ENCODE measurements around the gene INPP5E. TPM values are rescaled to one million over a fixed set of nuclear protein-coding genes. Genes with fewer than 3 reads are reported as not detected.

INPP5E gene
- total RNA-seq, 2 experiments from 2014 or later, result 13.9 to 14.8 TPM

DNA sequence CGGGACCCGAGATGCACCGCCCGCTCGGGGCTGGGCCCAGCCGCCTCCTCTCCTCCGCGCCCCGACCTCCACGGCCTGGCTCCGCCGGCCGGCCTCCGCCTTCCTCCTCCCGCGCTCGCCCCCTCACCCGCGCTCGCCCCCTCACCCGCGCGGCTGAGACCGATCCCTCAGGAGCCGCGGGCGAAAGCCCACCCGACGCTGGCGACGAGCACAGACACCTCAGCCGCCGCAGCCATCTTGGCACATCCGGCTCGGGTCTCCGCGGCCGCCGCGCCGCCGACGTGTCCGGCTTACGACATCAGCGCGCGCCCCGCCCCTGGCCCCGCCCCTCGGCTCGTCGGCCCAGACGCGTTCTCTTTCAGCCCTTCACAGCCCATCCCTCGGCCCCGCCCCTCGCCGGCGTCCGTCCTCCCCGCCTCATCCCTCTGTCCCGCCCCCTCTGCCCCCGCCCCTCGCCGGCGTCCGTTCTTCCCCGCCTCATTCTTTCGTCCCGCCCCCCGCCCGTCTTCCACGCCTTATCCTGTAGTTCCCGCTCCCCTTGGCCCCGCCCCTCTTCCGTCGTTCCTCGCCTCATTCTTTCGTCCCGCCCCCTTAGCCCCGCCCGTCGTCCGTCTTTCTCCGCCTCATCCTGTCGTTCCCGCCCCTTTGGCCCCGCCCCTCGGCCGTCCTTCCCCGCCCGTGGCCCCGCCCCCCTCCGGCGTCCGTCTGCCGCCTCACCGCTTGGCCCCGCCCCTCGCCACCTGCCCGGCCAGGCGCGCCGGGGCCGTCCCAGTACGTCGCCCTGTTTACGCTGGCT is 43.3 kb upstream of the INPP5E start, which contains the start of gene SEC16A:
Gene SEC16A, minus strand, starts transcription at position 248 of the 796 bp plus-strand sequence. CDS start 5,425 bp downstream, outside the sequence.
- intact Hi-C loops (cut with micrococcal nuclease), result loop anchor here (1.0 to 10.0 kb wide), 12 partner anchors 56 to 762 kb away; partner anchors contain the start of genes CAMSAP1, DNLZ, NOTCH1 and PHPT1
- Mint-ChIP-seq H3K27ac (peak within 1 kb of the TSS; percentile 99), H3K27me3 (ENCODE audit: low read depth) (no peaks in the 10 kb centered on the region), H3K36me3 (ENCODE audit: low read depth) (peaks cover 11% of the 10 kb centered on the region), H3K4me3 (peak within 1 kb of the TSS; percentile 99), H3K9me3 (no peaks in the 10 kb centered on the region), H3K4me1 (ENCODE audit: low read depth) (peaks cover 35% of the 10 kb centered on the region)
- CTCF ChIA-PET, result interaction anchor here (0.8 to 8.6 kb wide), 8 partner anchors 50 to 189 kb away, joined by 3 to 88 read pairs (median 10); partner anchors contain the start of genes ENTR1 and PMPCA
- peak; percentile 100 for DNase-seq

- peak overlapping the region; percentile 99 for H3K4me3 Mint-ChIP-seq
- H3K36me3 Mint-ChIP-seq (ENCODE audit: low read depth), result peaks cover 17% of the 10 kb centered on the region
- peaks cover 38% of the 10 kb centered on the region for H3K4me1 Mint-ChIP-seq (ENCODE audit: low read depth)
- peak overlapping the region; percentile 93 for H3K27ac Mint-ChIP-seq
- no peaks in the 10 kb centered on the region for H3K27me3 Mint-ChIP-seq (ENCODE audit: low read depth)
- no peaks in the 10 kb centered on the region for H3K9me3 Mint-ChIP-seq
- intact Hi-C loops (cut with micrococcal nuclease), result loop anchor here (2.0 to 10.0 kb wide), 3 partner anchors 373 to 763 kb away; partner anchors contain the start of genes CAMSAP1 and TUBB4B
- DNase-seq, result peak; percentile 53
- CTCF ChIA-PET, result no interaction called here
These were observed 42.6 kb upstream of the INPP5E start for GRCh38 chr9:136482046-136482792.

GRCh38 chr9:136481558-136481957 is 41.9 kb upstream of the INPP5E start:
- intact Hi-C loops (cut with micrococcal nuclease), result loop anchor here (5.0 to 10.0 kb wide), 2 partner anchors 574 to 763 kb away; partner anchors contain the start of genes CAMSAP1 and TUBB4B
- peak overlapping the region; percentile 99 for H3K4me3 Mint-ChIP-seq
- CTCF ChIA-PET, result no interaction called here
- no peaks in the 10 kb centered on the region for H3K9me3 Mint-ChIP-seq
- H3K27ac Mint-ChIP-seq, result peak overlapping the region; percentile 93
- H3K4me1 Mint-ChIP-seq (ENCODE audit: low read depth), result peaks cover 38% of the 10 kb centered on the region
- no peaks in the 10 kb centered on the region for H3K27me3 Mint-ChIP-seq (ENCODE audit: low read depth)
- peaks cover 21% of the 10 kb centered on the region for H3K36me3 Mint-ChIP-seq (ENCODE audit: low read depth)
- DNase-seq, result no peak

- H3K27ac Mint-ChIP-seq, result peak overlapping the region; percentile 50
These were observed 36.9 kb upstream of the INPP5E start for GRCh38 chr9:136476369-136477150.

DNA sequence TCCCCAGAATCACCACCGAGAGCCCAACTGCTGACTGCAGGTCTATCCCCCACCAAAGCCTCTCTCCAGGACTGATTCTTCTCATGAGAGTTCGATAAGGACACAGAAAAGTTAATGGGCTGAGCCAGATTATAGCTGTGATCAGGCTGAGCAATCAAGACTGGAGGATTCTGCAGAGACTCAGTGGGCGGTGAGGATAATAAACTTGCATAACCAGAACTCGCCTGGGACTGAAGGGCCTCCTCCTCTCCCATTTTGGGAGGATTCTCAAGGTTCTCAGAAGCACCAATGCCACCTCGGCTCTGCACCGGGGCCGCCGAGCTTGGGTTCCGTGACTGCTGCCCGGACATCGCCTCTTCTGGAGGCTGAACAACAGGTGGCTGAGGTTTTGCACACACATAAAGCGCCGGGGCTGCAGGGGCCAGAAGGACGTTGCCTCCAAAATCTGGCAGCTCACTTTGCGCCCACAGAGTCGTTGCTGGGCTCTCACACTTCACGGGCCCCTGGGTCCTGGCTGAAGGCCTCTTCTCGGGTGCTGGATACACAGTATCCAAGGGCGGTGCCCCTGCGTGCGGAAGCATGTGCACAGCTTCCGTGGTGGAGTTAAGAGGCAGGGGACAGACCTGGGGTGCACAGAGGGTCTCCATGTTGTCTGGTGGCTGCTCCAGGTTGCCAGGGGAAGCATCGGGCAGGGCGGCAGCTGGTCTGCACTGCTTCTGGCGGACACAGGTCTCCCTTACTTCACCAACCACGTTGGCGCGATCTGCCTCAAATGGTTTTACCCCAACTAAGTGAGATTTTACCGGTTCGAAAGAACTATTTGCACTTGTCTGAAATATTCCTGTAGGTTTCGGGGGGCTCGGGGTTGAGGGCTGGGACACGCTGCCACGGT is 35.6 kb upstream of the INPP5E start:
- Mint-ChIP-seq H3K27ac (no peak overlapping the region), H3K4me1 (ENCODE audit: low read depth) (peaks cover 18% of the 10 kb centered on the region), H3K9me3 (no peaks in the 10 kb centered on the region), H3K36me3 (ENCODE audit: low read depth) (peaks cover 29% of the 10 kb centered on the region), H3K27me3 (ENCODE audit: low read depth) (no peaks in the 10 kb centered on the region), H3K4me3 (no peak overlapping the region)
- CTCF ChIA-PET, result no interaction called here
- intact Hi-C loops (cut with micrococcal nuclease), result loop anchor here (5.0 kb wide), 1 partner anchor 53 kb away; no protein-coding TSS in a partner anchor
- DNase-seq, result no peak

More at GRCh38 chr9:136476369-136477150, 36.9 kb upstream of the INPP5E start:
- no peak overlapping the region for H3K4me3 Mint-ChIP-seq
- CTCF ChIA-PET, result no interaction called here
- no peaks in the 10 kb centered on the region for H3K9me3 Mint-ChIP-seq
- H3K27me3 Mint-ChIP-seq (ENCODE audit: low read depth), result no peaks in the 10 kb centered on the region
- peaks cover 30% of the 10 kb centered on the region for H3K36me3 Mint-ChIP-seq (ENCODE audit: low read depth)
- peaks cover 28% of the 10 kb centered on the region for H3K4me1 Mint-ChIP-seq (ENCODE audit: low read depth)
- intact Hi-C loops (cut with micrococcal nuclease), result loop anchor here (5.0 kb wide), 1 partner anchor 54 kb away; no protein-coding TSS in a partner anchor
- DNase-seq, result no peak

DNA sequence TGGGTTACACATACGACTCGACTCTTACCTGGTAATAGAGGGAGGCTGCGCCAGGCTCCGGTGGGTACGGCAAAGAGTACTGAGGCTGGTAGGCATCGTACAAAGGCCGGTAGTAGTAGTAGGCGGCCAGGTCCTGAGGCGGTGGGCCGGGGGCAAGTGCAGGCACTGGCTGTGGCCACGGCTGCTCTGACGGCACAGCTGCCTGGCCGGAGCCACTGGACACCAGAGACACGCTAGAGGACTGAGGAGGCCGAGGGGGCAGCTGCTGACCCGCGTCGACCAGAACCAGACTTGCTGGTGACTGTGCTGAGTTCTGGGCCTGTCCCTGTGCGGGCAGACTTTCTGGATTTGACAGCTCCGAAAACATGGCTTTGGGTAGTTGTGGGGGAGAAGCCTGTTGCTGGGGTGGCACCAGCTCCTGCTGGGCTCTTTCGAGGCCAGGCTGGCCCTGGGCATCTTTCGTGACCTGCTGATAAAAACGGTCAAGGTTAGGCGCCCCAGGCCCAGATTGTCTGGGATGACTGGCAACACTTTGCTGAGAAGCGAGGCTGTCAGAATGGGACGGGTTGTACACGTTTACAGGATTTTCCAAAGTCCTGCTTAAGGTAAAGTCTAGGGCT is 34.5 kb upstream of the INPP5E start:
- Mint-ChIP-seq H3K4me1 (ENCODE audit: low read depth) (peaks cover 12% of the 10 kb centered on the region), H3K27ac (no peak overlapping the region), H3K4me3 (no peak overlapping the region), H3K27me3 (ENCODE audit: low read depth) (no peaks in the 10 kb centered on the region), H3K36me3 (ENCODE audit: low read depth) (peaks cover 27% of the 10 kb centered on the region), H3K9me3 (no peaks in the 10 kb centered on the region)
- intact Hi-C loops (cut with micrococcal nuclease), result no loop called here
- DNase-seq, result no peak
- CTCF ChIA-PET, result no interaction called here

DNA sequence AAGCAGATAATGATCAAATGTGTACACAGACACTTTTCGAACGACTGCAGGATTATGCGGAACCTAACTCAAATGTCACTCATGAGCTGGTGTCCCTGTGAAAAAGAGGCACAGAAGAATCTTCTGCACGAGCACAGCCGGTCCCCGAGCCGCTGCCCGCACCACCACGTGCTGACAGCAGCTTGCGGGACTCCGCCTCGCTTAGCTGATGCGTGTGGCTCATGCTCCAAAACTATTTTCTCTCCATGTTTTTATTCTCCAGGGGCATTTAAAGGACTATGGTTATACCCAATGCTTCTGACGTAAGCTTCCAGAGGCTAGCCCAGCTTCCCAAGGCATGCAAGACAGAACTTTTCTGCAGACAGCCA is 33.7 kb upstream of the INPP5E start:
- Mint-ChIP-seq H3K27ac (no peak overlapping the region), H3K4me1 (ENCODE audit: low read depth) (peaks cover 5% of the 10 kb centered on the region), H3K36me3 (ENCODE audit: low read depth) (peaks cover 23% of the 10 kb centered on the region), H3K9me3 (no peaks in the 10 kb centered on the region), H3K4me3 (no peak overlapping the region), H3K27me3 (ENCODE audit: low read depth) (no peaks in the 10 kb centered on the region)
- DNase-seq, result no peak
- CTCF ChIA-PET, result no interaction called here
- intact Hi-C loops (cut with micrococcal nuclease), result no loop called here

- no peaks in the 10 kb centered on the region for H3K9me3 Mint-ChIP-seq
- H3K4me1 Mint-ChIP-seq (ENCODE audit: low read depth), result peaks cover 2% of the 10 kb centered on the region
- H3K4me3 Mint-ChIP-seq, result no peak overlapping the region
- no peaks in the 10 kb centered on the region for H3K27me3 Mint-ChIP-seq (ENCODE audit: low read depth)
- CTCF ChIA-PET, result no interaction called here
- intact Hi-C loops (cut with micrococcal nuclease), result no loop called here
- no peak for DNase-seq
- H3K36me3 Mint-ChIP-seq (ENCODE audit: low read depth), result peaks cover 23% of the 10 kb centered on the region
- H3K27ac Mint-ChIP-seq, result no peak overlapping the region
These were observed 33.2 kb upstream of the INPP5E start for GRCh38 chr9:136472640-136473353.

DNA sequence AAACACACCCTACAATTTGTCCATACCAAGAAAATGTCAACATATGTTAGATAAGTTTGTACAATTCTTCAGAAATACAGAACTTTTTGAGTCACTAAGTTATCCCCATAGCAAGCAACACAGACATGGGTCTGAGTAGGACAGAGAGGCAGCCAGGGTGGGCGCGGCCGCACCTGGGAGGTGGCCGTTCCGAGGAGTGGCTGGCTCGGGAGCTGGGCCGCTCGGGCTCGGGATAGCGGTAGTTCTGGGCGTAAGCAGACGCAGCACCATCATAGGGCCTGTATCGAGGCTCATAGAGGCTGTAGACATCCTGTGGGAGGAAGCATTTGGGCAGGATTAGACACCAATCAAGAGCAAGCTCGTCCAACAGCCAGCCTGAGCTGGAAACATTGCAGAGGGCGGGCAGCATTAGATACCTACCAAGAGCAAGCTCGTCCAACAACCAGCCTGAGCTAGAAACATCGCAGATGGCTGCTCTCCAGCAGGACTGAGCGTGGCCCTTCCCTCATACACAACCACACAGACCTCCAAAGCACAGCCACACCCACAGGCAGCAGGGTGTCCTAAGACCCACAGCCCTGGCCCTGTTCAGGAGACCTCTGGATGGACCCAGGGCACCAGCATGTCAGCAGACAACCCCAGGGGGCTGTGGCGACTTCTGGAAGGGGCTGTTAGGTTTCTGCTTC is 32.3 kb upstream of the INPP5E start:
- Mint-ChIP-seq H3K4me3 (no peak overlapping the region), H3K27me3 (ENCODE audit: low read depth) (no peaks in the 10 kb centered on the region), H3K4me1 (ENCODE audit: low read depth) (peaks cover 2% of the 10 kb centered on the region), H3K36me3 (ENCODE audit: low read depth) (peaks cover 23% of the 10 kb centered on the region), H3K27ac (no peak overlapping the region), H3K9me3 (no peaks in the 10 kb centered on the region)
- CTCF ChIA-PET, result no interaction called here
- intact Hi-C loops (cut with micrococcal nuclease), result no loop called here
- DNase-seq, result no peak

DNA sequence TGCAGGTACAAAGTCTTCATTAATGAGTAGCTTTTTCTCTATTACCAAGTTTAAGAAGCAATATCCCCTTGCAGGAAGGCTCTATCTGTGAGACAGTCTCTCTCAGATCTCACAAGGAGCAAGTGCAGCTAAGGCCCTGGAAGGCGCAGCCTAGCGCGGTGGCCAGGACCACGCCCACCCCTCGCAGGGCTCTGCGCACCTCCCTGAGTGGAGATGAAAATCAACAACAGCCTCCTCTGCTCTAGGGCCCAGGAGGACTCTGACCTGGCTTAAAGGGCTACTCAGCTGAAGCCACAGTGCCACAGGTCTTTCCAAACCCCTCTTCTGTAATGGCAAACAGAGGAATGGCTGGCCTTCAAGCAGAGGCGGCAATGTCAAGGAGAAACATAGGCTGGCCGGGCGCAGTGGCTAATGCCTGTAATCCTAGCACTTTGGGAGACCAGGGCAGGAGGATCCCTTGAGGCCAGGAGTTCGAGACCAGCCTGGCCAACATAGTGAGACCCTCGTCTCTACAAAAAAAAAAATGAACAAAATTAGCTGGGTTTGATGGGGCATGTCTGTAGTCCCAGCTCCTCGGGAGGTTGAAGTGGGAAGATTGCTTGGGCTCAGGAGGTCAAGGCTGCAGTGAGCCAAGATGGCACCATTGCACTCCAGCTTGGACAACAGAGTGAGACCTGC is 31.3 kb upstream of the INPP5E start:
- CTCF ChIA-PET, result interaction anchor here (0.6 kb wide), 1 partner anchor 81 kb away, joined by 4 read pairs; no protein-coding TSS in a partner anchor
- Mint-ChIP-seq H3K27me3 (ENCODE audit: low read depth) (no peaks in the 10 kb centered on the region), H3K9me3 (no peaks in the 10 kb centered on the region), H3K27ac (no peak overlapping the region), H3K4me1 (ENCODE audit: low read depth) (peaks cover 2% of the 10 kb centered on the region), H3K36me3 (ENCODE audit: low read depth) (peaks cover 24% of the 10 kb centered on the region), H3K4me3 (no peak overlapping the region)
- intact Hi-C loops (cut with micrococcal nuclease), result no loop called here
- no peak for DNase-seq
